Measurements from ENCODE around the gene TMEM120B. TPM values are rescaled to one million over a fixed set of nuclear protein-coding genes. Genes with fewer than 3 reads are reported as not detected.

Gene TMEM120B
- polyA plus RNA-seq, 4 donors = 8.0 to 10.3 (median 8.8) TPM

DNA sequence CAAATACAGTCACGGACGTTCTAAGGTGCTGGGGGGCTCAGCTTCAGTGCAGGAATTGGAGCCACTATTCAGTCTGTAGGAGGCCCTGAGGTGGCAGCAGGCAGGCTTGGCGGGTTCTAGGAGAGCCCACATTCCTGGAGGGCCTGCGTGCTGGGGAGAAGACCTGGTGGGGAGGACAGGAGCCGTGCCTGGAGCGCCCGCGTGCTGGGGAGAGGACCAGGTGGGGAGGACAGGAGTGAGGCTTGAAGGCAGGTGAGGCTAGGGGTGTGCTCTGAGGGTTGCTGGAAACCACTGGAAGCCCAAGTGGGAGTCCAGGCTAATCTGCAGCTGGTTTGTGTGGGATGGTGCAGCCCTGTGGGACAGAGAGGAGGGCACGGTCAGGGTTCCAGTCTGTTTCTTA lies 57.8 kb downstream of the TMEM120B start:
- DNase-seq (ENCODE audit: low read depth in 4 of 4, low spot score in 3 of 4) = no peak

DNA sequence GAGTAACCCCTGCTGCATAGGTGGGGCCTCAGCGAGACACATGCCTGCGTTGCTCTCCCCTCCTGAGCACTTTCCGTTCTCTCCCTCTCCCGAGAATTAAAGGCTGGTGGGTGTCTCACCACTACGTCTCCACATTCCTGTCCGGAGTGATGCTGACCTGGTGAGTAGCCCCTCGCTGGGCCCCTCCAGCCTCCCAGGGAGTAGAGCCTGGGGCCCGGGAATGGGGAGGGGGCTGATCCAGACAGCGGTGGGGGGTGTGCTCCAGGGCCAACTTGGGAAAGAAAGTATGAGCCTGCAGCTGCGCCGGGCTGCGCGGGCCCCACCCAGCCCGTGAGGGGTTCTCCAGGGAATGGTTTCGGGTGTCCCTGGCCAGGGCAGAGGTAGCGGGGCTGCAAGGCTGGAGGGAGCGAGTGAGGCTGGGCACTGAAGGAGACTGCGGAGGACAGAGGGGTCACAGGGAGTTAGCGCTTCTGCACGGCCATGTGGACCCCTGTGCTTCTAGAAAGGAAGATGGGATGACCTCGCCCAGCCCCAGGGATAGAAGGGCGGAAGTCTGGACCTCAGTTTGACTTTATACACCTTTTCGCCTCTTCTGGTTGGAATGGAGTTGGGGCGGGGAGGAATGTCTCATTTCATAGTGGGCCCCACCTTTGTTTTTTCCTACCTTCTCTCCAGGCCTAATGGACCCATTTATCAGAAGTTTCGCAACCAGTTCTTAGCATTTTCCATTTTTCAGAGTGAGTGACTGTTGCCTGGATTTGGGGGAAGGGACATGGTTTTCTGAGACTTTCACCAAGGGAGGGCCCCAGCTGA lies 58.5 kb downstream of the TMEM120B start:
- DNase-seq (ENCODE audit: low read depth in 4 of 4, low spot score in 3 of 4) = no peak

DNA sequence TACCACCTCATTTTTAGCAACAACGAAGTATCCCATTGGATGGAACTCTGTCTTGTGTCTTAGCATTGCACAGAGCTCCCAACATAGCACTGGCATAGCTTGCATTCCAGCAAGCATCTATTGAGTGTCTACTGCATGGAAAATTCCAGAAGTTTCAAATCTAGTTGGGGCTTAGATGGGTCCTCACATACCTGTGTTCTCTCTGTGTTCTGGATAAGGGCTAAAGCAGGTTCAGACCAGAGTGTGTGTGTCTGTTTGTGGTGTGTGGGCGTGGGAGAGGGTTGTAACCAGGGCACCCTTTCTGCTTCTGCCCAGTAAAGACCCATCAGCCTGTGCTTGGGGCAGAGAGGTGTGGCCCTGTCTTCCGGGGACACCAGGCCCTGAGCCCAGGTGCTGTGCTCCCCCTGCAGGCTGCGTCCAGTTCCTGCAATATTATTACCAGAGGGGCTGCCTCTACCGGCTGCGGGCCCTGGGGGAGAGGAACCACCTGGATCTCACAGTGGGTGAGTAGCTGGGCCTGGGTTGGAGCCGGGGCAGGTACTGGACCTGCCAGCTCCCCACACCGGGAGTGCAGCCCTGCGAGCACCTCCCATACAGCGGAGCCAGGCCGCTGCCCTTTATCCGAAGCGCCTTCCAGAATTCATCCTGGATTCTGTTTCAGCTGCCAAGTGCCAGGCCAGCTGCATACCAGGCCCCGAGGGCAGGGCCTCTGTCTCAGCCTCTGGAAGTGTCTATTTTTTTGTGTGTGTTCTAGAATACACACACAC lies 60.6 kb downstream of the TMEM120B start:
- no peak for DNase-seq (ENCODE audit: low read depth in 4 of 4, low spot score in 3 of 4)

DNA sequence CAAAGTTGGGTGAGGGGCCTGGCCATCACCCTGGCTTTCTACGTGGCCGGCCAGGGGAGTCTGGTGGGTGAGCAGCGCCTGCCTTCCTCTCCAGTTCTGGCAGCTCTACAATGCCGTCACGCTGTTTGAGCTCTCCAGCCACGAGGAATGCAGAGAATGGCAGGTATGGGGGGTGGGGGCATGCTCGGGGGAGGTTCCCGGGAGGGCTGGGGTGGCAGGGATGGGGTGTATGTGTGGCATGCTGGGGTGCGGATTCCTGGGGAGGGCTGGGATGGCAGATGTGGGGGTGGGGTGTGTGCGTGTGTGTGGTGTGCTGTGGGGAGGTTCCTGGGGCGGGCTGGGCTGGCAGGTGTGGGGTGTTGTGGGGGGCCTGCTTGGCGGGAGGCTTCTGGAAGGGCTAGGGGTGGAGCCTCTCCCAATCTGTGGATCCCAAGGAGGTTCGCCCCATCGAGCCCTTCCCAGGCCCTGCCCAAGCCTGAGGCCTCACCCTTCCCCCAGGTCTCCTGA lies 62.5 kb downstream of the TMEM120B start:
- no peak for DNase-seq (ENCODE audit: low read depth in 4 of 4, low spot score in 3 of 4)

DNA sequence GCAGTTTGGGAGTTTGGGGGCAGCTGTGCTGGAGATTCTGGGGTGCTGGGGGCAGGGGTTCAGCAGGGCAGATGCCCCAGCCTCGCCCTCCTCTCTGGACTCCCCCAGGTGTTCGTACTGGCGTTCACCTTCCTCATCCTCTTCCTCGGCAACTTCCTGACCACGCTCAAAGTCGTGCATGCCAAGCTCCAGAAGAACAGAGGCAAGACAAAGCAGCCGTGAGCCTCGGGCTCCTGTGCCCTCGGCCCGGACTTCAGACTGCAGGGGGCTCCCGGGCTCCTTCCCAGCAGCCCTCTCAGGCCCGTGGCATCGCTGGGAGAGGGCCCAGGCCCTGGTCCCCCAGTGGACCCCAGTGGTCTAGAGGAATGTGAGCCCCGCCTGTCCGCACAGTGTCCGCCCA lies 62.9 kb downstream of the TMEM120B start:
- no peak for DNase-seq (ENCODE audit: low read depth in 4 of 4, low spot score in 3 of 4)

DNA sequence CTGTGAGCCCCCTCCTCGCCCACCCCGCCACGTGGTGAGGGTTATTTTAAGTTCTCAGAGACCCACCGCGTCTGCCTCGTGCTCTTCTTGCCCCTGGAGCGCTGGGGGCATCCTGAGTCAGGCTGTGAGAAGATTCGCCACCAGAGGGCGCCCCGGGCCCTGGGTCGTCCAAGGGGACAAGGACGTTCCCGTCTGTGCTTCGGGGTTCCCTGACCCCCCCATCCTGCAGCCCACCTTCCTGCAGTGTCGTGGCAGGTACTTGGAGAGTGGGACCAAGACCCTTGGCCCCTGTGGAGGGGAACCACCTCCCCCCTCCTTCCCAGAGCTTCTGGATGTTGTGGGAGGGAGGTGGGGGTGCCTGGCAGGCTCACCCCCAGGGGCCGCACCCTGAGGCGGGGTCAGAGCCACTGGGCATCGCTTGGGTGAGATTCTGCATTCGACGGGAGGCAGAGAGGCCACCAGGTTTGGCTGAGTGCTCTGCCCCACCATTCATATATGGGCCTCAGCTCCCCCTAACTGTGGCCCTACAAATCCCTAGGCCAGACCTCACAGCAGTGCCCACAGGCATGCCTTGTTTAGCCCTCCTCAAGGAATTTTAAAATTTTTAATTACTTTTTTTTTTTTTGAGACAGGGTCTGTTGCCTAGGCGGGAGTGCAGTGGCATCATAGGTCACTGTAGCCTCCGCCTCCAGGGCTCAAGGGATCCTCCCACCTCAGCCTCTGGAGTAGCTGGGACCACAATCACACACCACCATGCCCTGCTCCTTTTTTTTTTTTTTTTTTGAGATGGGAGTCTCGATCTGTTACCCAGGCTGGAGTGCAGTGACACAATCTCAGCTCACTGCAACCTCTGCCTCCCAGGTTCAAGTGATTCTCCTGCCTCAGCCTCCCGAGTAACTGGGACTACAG lies 63.9 kb downstream of the TMEM120B start:
- DNase-seq (ENCODE audit: low read depth in 4 of 4, low spot score in 3 of 4) = no peak

DNA sequence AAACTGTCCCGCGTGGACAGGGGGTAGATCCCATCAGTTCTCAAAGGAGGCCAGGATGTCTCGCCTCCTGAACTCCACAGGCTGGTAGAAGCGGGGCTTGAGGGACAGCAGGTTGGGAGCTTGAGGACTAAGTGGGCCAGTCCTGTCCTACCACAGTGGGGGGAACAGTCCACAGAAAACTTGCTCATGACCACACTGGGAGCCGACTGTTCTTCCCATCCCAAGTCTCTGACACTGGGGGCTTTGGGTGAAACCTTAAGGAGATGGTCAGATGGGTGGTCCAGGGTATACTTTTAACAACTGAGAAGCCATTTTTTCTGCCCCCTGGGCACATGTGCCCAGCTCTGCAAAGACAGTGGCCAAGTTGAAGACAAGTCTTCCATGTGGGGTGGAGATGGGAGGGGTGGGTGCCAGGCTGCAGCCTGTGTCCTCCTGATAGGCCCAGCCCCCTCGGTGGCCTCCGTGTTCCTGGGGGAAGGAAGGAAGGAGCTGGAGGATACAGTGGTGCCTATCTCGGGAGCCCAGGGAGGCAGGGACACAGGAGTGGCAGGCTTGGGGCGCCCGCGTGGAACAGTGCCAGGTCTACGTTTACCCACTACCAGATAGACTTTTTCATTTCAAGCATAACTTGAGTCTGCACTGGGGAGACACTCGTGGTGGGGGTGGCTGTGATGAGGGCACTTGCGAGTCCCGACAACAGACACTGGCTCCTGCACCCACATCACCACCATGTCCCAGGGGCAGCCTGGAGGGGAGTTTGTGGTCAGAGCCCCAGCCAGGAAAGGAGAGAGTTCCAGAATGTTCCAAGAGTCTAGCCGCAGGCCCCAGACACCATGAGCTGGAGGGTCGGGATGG lies 66.2 kb downstream of the TMEM120B start:
- DNase-seq (ENCODE audit: low read depth in 4 of 4, low spot score in 3 of 4) = no peak

DNA sequence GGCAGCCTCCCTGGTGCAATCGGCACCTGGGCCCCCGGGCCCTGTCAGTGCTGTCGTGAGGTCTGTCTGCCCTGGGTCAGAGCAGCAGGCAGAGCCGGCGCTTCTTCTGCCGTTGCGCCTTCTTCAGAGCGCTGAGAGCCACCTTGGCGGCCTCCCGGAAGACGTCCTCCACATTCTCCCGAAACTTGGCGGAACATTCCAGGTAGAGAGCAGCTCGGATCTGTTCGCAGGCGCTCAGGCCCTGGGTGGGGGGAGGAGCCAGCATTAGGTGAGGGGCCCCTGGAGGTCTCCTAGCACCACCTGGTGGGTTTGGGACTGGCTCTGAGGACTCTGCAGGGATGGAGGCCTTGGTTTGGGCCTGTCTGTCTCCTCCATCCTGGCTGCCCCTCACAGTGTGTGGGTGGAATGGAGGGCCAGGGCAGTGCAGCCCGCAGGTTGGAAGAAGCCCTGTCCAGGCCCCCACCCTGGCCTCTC lies 66.9 kb downstream of the TMEM120B start:
- DNase-seq (ENCODE audit: low read depth in 4 of 4, low spot score in 3 of 4) = no peak

DNA sequence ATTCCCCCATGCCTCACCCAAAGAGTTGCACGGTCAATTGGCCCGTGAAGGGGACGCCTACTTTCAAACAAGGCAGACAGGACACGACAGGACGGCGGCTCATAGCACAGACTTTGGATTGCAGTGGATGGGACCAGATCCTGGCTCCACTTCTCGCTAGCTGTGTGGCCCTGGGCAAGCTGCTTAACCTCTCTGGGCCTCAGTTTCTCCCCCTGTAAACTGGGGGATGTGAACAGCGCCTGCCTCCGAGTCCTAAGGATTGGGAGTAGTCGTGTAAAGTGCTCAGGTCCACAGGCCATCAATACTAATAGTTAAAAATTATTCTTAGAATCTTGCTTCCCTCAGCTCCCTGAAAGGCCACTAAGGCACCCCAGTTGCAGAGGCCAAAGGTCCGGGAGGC lies 67.9 kb downstream of the TMEM120B start:
- DNase-seq (ENCODE audit: low read depth in 4 of 4, low spot score in 3 of 4) = no peak

DNA sequence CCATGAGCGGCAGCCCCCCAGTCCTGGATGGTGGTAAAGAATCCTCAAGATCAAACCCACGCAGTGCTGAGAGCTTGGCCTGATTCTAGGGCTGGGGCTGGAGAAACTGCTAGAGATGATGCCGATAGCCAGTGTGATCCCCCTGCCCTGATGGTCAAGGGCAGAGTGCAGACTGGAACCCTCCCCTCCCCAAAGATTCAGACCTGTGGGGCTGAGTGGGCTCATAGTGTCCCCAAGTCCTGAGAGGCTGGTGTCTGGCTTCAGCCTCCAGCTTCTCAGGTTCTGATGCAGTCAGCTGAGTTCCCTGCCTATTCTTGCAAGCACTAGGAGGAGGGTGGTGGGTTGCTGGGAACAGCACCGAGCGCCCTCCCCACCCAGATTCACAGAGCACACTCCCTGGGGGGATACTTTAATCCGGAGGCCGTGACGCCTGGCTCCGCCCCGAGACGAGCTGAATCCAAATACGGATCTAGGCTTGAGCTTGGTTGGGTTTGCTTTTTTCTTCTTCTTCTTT lies 69.0 kb downstream of the TMEM120B start:
- DNase-seq (ENCODE audit: low read depth in 4 of 4, low spot score in 3 of 4) = no peak

DNA sequence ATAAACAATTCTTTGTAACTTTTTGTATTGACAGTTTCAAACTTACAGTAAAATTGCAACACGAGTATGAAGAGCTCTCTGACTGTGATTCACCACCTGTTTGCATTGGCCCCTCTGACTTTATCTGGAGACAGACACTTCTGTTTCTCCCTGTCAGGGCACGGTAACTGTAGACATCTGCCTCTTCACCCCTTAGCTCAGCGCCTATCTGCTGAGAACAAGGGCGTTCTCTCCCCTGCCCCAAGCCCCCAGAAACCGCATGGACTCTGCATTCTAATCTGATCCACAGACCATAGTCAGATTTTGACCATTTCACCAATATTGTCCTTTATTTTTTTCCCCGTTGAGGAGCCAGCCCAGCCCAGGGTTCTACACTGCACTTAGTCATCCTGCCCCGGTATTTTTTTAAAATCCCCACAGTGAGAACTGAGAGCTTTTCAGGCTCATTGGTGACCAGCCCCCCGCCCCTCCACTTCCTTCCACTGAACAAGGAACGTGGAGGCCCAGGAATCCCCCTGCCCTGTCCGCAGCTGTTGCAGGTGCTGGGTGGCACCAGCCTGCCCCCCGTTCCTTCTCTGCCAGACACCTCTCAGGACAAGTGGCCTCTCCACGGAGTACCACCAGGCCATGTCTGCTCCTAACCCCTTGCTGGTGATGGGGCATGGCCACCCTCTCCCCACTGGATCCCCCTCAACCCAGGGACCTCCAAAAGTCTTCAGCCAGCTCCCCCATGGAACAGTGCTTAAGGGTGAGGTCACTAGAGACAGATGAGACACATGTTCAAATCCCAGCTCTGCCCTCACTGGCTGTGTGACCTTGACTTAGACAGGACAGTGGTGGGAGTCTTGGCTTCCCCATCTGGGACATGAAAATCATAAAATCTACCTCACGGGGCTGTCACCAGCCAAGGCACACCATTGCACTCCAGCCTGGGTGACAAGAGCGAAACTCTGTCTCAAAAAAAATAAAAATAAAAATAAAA lies 69.7 kb downstream of the TMEM120B start:
- no peak for DNase-seq (ENCODE audit: low read depth in 4 of 4, low spot score in 3 of 4)

DNA sequence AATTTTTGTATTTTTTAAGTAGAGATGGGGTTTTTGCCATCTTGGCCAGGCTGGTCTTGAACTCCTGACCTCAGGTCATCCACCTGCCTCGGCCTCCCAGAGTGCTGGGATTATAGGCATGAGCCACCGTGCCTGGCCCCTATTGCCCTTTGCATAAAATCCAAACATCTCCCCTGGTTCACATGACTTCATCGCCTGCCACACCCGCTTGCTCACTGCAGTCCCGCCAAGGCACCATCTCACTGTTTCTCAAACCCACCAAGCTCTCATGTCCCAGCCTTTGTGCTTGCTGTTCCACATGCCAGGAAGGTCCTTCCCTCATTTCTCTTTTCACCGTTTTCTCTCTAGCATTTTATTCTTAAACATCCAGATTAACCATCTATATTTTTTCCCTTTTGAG lies 71.2 kb downstream of the TMEM120B start:
- DNase-seq (ENCODE audit: low read depth in 4 of 4, low spot score in 3 of 4) = no peak

DNA sequence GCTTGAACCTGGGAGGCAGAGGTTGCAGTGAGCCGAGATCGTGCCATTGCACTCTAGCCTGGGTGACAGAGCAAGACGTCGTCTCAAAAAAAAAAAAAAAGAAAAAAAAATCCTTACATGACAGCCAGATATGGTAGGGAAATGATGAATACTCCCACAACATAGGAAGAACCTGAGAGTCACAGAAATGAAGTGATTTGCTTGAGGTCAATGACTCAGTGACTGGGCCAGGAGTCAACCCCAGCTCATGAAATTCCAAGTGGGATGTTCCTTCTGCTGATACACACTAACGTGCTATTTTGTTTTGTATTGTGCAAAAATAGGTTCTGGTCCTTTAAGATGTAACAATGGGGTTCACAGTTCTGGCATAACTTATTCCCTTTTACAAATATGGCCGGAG lies 71.9 kb downstream of the TMEM120B start:
- DNase-seq (ENCODE audit: low read depth in 4 of 4, low spot score in 3 of 4) = no peak

DNA sequence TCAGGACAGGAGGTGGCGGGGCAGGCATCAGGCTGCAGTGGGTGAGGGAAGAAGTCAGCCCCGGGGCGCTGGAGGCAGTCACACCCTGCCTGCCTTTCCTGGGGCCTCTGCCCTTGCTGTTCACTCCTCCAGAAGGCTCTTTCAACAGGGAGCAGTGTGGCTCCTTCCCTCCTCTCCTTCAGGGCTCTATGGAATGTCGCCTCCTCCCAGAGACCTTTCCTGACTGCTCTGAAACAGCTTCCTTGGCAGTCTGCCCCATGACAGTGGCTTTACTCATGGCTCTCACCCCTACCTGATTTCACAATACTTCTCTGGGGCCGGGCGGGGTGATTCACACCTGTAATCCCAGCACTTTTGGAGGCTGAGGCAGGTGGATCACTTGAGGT lies 73.9 kb downstream of the TMEM120B start:
- DNase-seq (ENCODE audit: low read depth in 4 of 4, low spot score in 3 of 4) = no peak

DNA sequence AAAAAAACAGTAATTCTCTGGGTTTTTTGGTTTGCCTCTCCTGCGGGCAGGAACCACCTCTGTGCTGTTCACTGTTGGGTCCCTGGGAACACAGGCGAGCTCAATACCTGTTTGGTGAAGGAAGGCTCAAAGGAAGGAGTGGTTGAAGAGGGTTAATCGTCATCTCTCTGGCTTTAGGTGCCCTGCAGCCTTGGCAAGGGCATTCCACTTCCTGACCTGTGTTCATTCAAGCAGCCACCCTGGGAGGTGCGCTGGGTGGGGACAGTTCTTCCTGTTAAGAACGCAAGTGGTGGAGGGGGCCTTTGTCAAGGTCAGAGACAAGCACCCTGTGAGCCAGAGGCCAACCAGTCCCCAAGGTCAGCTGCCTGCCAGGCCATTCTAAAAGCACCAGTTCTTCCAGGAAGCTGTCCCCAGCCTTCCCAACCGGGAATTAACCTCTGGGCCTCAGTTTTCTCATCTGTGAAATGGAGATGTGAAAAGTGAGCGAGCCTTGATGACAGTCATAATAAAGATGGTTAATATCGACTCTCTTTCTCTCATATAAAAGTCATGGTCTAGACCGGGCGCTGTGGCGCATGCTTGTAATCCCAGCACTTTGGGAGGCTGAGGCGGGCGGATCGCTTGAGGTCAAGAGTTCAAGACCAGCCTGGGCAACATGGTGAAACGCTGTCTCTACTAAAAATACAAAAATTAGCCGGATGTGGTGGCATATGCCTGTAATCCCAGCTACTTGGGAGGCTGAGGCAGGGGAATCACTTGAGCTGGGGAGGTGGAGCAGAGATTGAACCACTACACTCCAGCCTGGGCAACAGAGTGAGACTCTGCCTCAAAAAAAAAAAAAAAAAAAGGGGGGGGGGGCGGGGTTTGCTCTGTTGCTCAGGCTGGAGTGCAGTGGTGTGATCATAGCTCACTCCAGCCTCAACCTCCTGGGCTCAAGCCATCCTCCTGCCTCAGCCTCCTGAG lies 74.8 kb downstream of the TMEM120B start:
- DNase-seq (ENCODE audit: low read depth in 4 of 4, low spot score in 3 of 4) = no peak

DNA sequence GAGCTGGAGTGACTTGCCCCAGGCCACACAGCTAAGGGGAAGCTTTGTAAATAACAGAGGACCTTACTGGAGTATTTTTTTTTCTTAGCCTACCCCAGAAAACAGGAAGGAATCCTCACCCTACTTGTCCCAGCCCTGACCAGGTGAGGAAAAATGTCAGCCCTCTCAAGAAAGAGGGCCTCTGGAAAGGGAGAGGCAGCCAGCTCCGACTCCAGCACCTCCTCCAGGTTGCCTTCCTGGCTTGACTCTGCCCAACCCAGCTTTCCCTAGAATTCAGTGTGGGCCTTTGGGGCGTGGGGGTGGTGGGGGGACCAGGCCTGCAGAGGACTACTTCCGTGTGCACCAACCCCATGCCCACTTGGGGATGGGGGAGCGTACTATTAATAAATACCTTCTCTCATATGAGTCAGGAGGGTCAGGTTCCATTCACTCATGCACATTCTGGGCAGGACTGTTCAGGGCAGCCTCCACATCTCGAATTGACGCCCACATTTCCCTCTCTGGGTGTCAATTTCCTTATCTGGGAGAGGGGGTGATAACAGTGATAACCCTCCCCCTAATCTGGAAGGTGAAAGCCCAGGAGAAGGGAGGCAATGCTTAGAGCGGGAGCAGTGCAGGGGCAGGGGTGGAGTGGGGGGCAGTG lies 75.7 kb downstream of the TMEM120B start:
- DNase-seq (ENCODE audit: low read depth in 4 of 4, low spot score in 3 of 4) = no peak

Measured in right renal pelvis (tissue), 4 donors.